ENCODE data around the gene ASB1. TPM values are rescaled to one million over a fixed set of nuclear protein-coding genes. Genes with fewer than 3 reads are reported as not detected.

Gene ASB1
- total and polyA plus RNA-seq, 9 of the 15 experiments (the other 6 are each of a cell fraction or from before 2014, with no cell fraction given) = 6.3 to 37.7 (median 23.9) TPM

GRCh38 chr2:238380336-238380735 is 46.4 kb upstream of the ASB1 start (continued):
- no peak for TF ChIP-seq ZNF217 (CRISPR knock-in tag; IDR thresholded peaks at IDR 0.05)
- no peak for TF ChIP-seq ESRRA (IDR thresholded peaks at IDR 0.05; ENCODE audit: borderline replicate concordance, low read depth)
- no peak for TF ChIP-seq CHD7 (IDR thresholded peaks at IDR 0.05; ENCODE audit: low read depth, low read length)
- TF ChIP-seq ZNF551 (CRISPR knock-in tag; IDR thresholded peaks at IDR 0.05) = no peak
- TF ChIP-seq USF2 (CRISPR knock-in tag; IDR thresholded peaks at IDR 0.05) = no peak
- no peak for TF ChIP-seq RCOR1 (IDR thresholded peaks at IDR 0.05; ENCODE audit: borderline replicate concordance in 1 of 2, low read depth in 2 of 2, low read length in 2 of 2)
- TF ChIP-seq ELF2 (CRISPR knock-in tag; IDR thresholded peaks at IDR 0.05) = no peak
- TF ChIP-seq TCF7 (IDR thresholded peaks at IDR 0.05; ENCODE audit: borderline replicate concordance) = no peak
